ENCODE results near the gene RRAGD. TPM values are rescaled to one million over a fixed set of nuclear protein-coding genes. Genes with fewer than 3 reads are reported as not detected.

RRAGD gene
- total and polyA plus RNA-seq, 2 experiments from 2014 or later = 7.0 to 20.1 TPM

- no peak for TF ChIP-seq JUNB (IDR thresholded peaks at IDR 0.05; ENCODE audit: unreplicated experiment)
- TF ChIP-seq ZNF114 (CRISPR knock-in tag; IDR thresholded peaks at IDR 0.05) = no peak
- no peak for TF ChIP-seq EZH2 (IDR thresholded peaks at IDR 0.05; ENCODE audit: low read depth, unreplicated experiment)
- TF ChIP-seq CTCF (conservative IDR thresholded peaks at IDR 0.05; ENCODE audit: low read depth in 2 of 2) = no peak
- no peak for TF ChIP-seq STAT1 (IDR thresholded peaks at IDR 0.05; ENCODE audit: unreplicated experiment)
Measured at GRCh38 chr6:89386917-89387491, 25.1 kb downstream of the RRAGD start (continued).

- H3K4me1 Mint-ChIP-seq = peaks cover 7% of the 10 kb centered on the region; the same call in 2 of the 3 replicates
- DNase-seq (ENCODE audit: low spot score) = no peak
- no peaks in the 10 kb centered on the region for H3K27me3 Mint-ChIP-seq (ENCODE audit: insufficient read depth, low read depth, poor library complexity)
Measured at GRCh38 chr6:89385846-89386245, 26.2 kb downstream of the RRAGD start.

More at GRCh38 chr6:89385846-89386245, 26.2 kb downstream of the RRAGD start:
- no peaks in the 10 kb centered on the region for H3K36me3 ChIP-seq (ENCODE audit: insufficient read depth)
- H4K20me1 ChIP-seq (replicated peaks; ENCODE audit: insufficient read depth) = no peaks in the 10 kb centered on the region; the same call in none of the 2 replicates
- no peak overlapping the region for H3K27ac ChIP-seq (ENCODE audit: low read depth)
- Mint-ChIP-seq H3K9me3 (no peaks in the 10 kb centered on the region), H3K27ac (no peak overlapping the region), H3K36me3 (ENCODE audit: low read depth) (no peaks in the 10 kb centered on the region), H3K4me3 (no peak overlapping the region)
- H3K4me1 ChIP-seq (ENCODE audit: insufficient read depth) = no peaks in the 10 kb centered on the region; the same call in 1 of the 2 replicates
- H3K27me3 ChIP-seq (ENCODE audit: insufficient read depth) = no peaks in the 10 kb centered on the region
- ATAC-seq = no peak
- no peak overlapping the region for H3K4me3 ChIP-seq
- H3K79me2 ChIP-seq (replicated peaks; ENCODE audit: insufficient read depth) = peaks cover 2% of the 10 kb centered on the region; the same call in 1 of the 2 replicates
- H3K9me2 ChIP-seq (ENCODE audit: insufficient read depth) = no peaks in the 10 kb centered on the region; the same call in 1 of the 2 replicates
- TF ChIP-seq EZH2 (IDR thresholded peaks at IDR 0.05; ENCODE audit: low read depth, unreplicated experiment) (no peak), CTCF (conservative IDR thresholded peaks at IDR 0.05; ENCODE audit: low read depth in 2 of 2) (no peak), NANOG (IDR thresholded peaks at IDR 0.05; ENCODE audit: borderline replicate concordance) (no peak), REST (IDR thresholded peaks at IDR 0.05; ENCODE audit: unreplicated experiment) (no peak), JUNB (IDR thresholded peaks at IDR 0.05; ENCODE audit: unreplicated experiment) (no peak), ETS1 (IDR thresholded peaks at IDR 0.05) (no peak), STAT1 (IDR thresholded peaks at IDR 0.05; ENCODE audit: unreplicated experiment) (no peak), ZNF331 (CRISPR knock-in tag; IDR thresholded peaks at IDR 0.05; ENCODE audit: low read depth) (no peak), POLR2AphosphoS5 (IDR thresholded peaks at IDR 0.05; ENCODE audit: low read depth) (no peak)
- H3K4me2 ChIP-seq = no peak overlapping the region
- H3F3A ChIP-seq (replicated peaks; ENCODE audit: low read depth) = no peaks in the 10 kb centered on the region
- H2AFZ ChIP-seq = no peak overlapping the region
